ENCODE measurements around the gene TAB2.

Gene TAB2

GRCh38 chr6:149454346-149454848 lies 136.9 kb downstream of the TAB2 start:
- peak overlapping the region; percentile 29 for H3K9ac ChIP-seq (ENCODE audit: low read length)
- H2AFZ ChIP-seq (ENCODE audit: low read depth, low read length): no peak overlapping the region
- H2AK5ac ChIP-seq (ENCODE audit: low read length, severe bottlenecking): no peak overlapping the region
- no peaks in the 10 kb centered on the region for H3K79me1 ChIP-seq (replicated peaks; ENCODE audit: low read length, poor library complexity, severe bottlenecking)
- H3K14ac ChIP-seq (ENCODE audit: low read length in 2 of 2): no peak overlapping the region
- peak overlapping the region; percentile 87 for H4K91ac ChIP-seq (ENCODE audit: low read length)
- DNase-seq: peak; percentile 69
- peak overlapping the region; percentile 55 to 80 for H3K18ac ChIP-seq (ENCODE audit: low read depth in 1 of 2, low read length in 2 of 2)
- peaks cover 4 to 42% of the 10 kb centered on the region in 2 experiments for H3K27me3 ChIP-seq (ENCODE audit: control insufficient read depth in 1 of 2, insufficient read depth in 1 of 2, low read length in 2 of 2)
- no peak overlapping the region for H3K4me2 ChIP-seq (ENCODE audit: low read length, poor library complexity, severe bottlenecking)
- peak overlapping the region in 1 of 2 experiments; percentile 24 for H3K4ac ChIP-seq (ENCODE audit: low read depth in 1 of 2, low read length in 2 of 2)
- peaks cover 0 to 3% of the 10 kb centered on the region in 2 experiments for H3K36me3 ChIP-seq (ENCODE audit: control insufficient read depth in 1 of 2, insufficient read depth in 2 of 2, low read depth in 1 of 2, low read length in 2 of 2)
- peak overlapping the region; percentile 30 for H2BK120ac ChIP-seq (ENCODE audit: low read depth, low read length)
- peak overlapping the region in 1 of 2 experiments; percentile 43 for H3K4me3 ChIP-seq (ENCODE audit: insufficient read depth in 1 of 2, low read depth in 1 of 2, low read length in 2 of 2)
- H3K9me3 ChIP-seq (ENCODE audit: control insufficient read depth, low read length): no peaks in the 10 kb centered on the region
- H3K4me1 ChIP-seq (ENCODE audit: control insufficient read depth, insufficient read depth, low read depth, low read length): peaks cover 19% of the 10 kb centered on the region
- H3K23ac ChIP-seq (ENCODE audit: low read length in 2 of 2): no peak overlapping the region
- no peak overlapping the region for H4K8ac ChIP-seq (ENCODE audit: low read length)
- H2BK15ac ChIP-seq (ENCODE audit: low read depth, poor library complexity, severe bottlenecking): no peak overlapping the region
- peak overlapping the region in 1 of 2 experiments; percentile 71 for H2BK12ac ChIP-seq (ENCODE audit: low read length in 2 of 2)
- 63% methylated on average over 15 of the region's 15 CpGs for WGBS
- H3K27ac ChIP-seq (ENCODE audit: low read length, poor library complexity, severe bottlenecking): no peak overlapping the region
- no peak overlapping the region for H2BK5ac ChIP-seq (ENCODE audit: low read depth, low read length, poor library complexity, severe bottlenecking)

DNA sequence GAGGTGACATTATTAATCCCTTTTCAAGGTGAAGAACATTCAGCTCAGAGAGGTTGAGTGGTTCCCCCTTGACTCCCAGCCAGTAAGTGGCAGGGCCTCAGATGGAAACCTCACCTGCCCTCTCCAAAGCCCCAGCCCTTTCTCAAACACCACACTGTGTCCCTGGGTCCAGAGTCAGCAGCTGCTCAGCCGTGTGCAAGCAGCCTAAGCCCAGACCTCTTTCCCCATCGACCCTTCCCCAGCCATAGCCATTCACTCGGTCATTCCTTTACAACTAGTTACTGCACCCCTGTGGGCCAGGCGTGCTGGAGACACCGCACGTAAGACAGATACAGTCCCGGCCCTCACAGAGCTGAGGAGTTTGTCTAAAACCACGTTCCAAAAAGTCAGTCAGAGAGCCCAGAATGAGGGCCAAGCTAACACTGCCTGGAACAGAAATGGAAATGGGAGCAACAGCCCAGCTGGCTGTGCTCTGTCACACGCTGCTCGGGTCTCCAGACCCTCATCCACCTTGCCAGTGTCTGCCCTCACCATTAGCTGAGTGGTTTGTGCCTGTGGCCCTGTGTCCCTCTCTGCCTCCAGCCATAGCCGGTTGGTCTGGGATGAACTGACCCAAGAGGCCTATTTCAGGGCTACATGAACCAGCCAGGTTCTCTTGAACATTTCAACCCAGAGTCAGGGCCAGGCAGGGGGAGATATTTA lies 137.7 kb downstream of the TAB2 start:
- Histone ChIP-seq H3K4ac (ENCODE audit: low read depth in 1 of 2, low read length in 2 of 2) (peak overlapping the region in 1 of 2 experiments; percentile 73), H2BK15ac (ENCODE audit: low read depth, poor library complexity, severe bottlenecking) (no peak overlapping the region), H2AFZ (ENCODE audit: low read depth, low read length) (no peak overlapping the region), H3K9ac (ENCODE audit: low read length) (no peak overlapping the region), H3K4me3 (ENCODE audit: insufficient read depth in 1 of 2, low read depth in 1 of 2, low read length in 2 of 2) (no peak overlapping the region), H3K27ac (ENCODE audit: low read length, poor library complexity, severe bottlenecking) (no peak overlapping the region), H3K79me1 (replicated peaks; ENCODE audit: low read length, poor library complexity, severe bottlenecking) (no peaks in the 10 kb centered on the region), H3K18ac (ENCODE audit: low read depth in 1 of 2, low read length in 2 of 2) (peak overlapping the region; percentile 65 to 80), H3K9me3 (ENCODE audit: control insufficient read depth, low read length) (no peaks in the 10 kb centered on the region), H3K4me1 (ENCODE audit: control insufficient read depth, insufficient read depth, low read depth, low read length) (peaks cover 19% of the 10 kb centered on the region), H3K14ac (ENCODE audit: low read length in 2 of 2) (peak overlapping the region in 1 of 2 experiments; percentile 35), H3K36me3 (ENCODE audit: control insufficient read depth in 1 of 2, insufficient read depth in 2 of 2, low read depth in 1 of 2, low read length in 2 of 2) (peaks cover 0 to 3% of the 10 kb centered on the region in 2 experiments), H3K27me3 (ENCODE audit: control insufficient read depth in 1 of 2, insufficient read depth in 1 of 2, low read length in 2 of 2) (peaks cover 4 to 37% of the 10 kb centered on the region in 2 experiments), H2AK5ac (ENCODE audit: low read length, severe bottlenecking) (no peak overlapping the region), H2BK12ac (ENCODE audit: low read length in 2 of 2) (peak overlapping the region; percentile 65 to 78), H2BK120ac (ENCODE audit: low read depth, low read length) (no peak overlapping the region), H4K91ac (ENCODE audit: low read length) (peak overlapping the region; percentile 87), H3K4me2 (ENCODE audit: low read length, poor library complexity, severe bottlenecking) (no peak overlapping the region), H4K8ac (ENCODE audit: low read length) (peak overlapping the region; percentile 12), H2BK5ac (ENCODE audit: low read depth, low read length, poor library complexity, severe bottlenecking) (no peak overlapping the region), H3K23ac (ENCODE audit: low read length in 2 of 2) (no peak overlapping the region)
- DNase-seq: no peak
- 90% methylated on average over 11 of the region's 11 CpGs for WGBS

DNA sequence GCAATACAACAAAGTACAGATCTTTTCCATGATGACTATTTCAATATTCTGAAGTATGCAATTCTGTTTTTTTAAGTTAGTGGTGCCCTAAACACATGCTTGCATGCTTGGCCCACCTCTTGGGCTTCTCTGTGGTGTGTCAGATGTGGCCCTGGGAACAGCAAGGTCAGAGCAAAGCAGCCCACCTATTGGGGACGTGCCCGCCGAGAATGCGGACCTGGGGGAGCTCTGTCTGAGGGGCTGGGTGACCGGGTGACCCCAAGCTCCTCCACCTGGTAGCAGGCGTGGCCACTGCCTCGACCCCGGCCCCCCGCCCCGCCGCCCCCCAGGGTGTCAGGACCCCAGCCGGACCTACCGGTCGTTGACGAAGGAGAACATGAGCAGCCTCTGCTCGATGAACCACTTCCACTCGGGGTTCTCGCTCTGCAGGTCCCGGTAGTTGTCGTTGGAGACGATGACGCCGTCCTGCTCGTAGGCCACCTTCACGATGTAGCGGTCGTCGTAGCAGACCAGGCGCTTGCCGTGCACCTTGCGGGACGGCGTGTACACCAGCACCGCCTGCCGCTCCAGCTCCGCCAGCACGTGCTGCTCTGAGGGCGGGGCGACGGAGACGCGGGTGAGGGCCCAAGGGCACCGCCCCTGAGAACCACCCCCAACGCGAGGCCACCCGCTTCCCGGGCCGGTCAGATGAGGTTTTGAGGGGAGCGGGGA lies 139.0 kb downstream of the TAB2 start:
- no peak overlapping the region for H2BK120ac ChIP-seq (ENCODE audit: low read depth, low read length)
- H3K18ac ChIP-seq (ENCODE audit: low read depth in 1 of 2, low read length in 2 of 2): peak overlapping the region in 1 of 2 experiments; percentile 46
- H2BK15ac ChIP-seq (ENCODE audit: low read depth, poor library complexity, severe bottlenecking): no peak overlapping the region
- no peak overlapping the region for H3K4ac ChIP-seq (ENCODE audit: low read depth in 1 of 2, low read length in 2 of 2)
- H2AK5ac ChIP-seq (ENCODE audit: low read length, severe bottlenecking): no peak overlapping the region
- no peak overlapping the region for H2AFZ ChIP-seq (ENCODE audit: low read depth, low read length)
- no peak overlapping the region for H4K8ac ChIP-seq (ENCODE audit: low read length)
- WGBS: 95% methylated on average over 49 of the region's 49 CpGs
- H3K9ac ChIP-seq (ENCODE audit: low read length): no peak overlapping the region
- no peak overlapping the region for H3K4me3 ChIP-seq (ENCODE audit: insufficient read depth in 1 of 2, low read depth in 1 of 2, low read length in 2 of 2)
- peak overlapping the region; percentile 43 to 86 for H2BK12ac ChIP-seq (ENCODE audit: low read length in 2 of 2)
- H4K91ac ChIP-seq (ENCODE audit: low read length): peak overlapping the region; percentile 25
- no peak overlapping the region for H3K23ac ChIP-seq (ENCODE audit: low read length in 2 of 2)
- H3K4me2 ChIP-seq (ENCODE audit: low read length, poor library complexity, severe bottlenecking): no peak overlapping the region
- no peak for DNase-seq
- H3K9me3 ChIP-seq (ENCODE audit: control insufficient read depth, low read length): no peaks in the 10 kb centered on the region
- H3K27ac ChIP-seq (ENCODE audit: low read length, poor library complexity, severe bottlenecking): no peak overlapping the region
- peaks cover 0 to 24% of the 10 kb centered on the region in 2 experiments for H3K27me3 ChIP-seq (ENCODE audit: control insufficient read depth in 1 of 2, insufficient read depth in 1 of 2, low read length in 2 of 2)
- H2BK5ac ChIP-seq (ENCODE audit: low read depth, low read length, poor library complexity, severe bottlenecking): no peak overlapping the region
- no peak overlapping the region for H3K14ac ChIP-seq (ENCODE audit: low read length in 2 of 2)
- no peaks in the 10 kb centered on the region for H3K79me1 ChIP-seq (replicated peaks; ENCODE audit: low read length, poor library complexity, severe bottlenecking)
- peaks cover 10% of the 10 kb centered on the region for H3K4me1 ChIP-seq (ENCODE audit: control insufficient read depth, insufficient read depth, low read depth, low read length)
- peaks cover 0 to 3% of the 10 kb centered on the region in 2 experiments for H3K36me3 ChIP-seq (ENCODE audit: control insufficient read depth in 1 of 2, insufficient read depth in 2 of 2, low read depth in 1 of 2, low read length in 2 of 2)

GRCh38 chr6:149457316-149457884 lies 139.9 kb downstream of the TAB2 start:
- no peak overlapping the region for H2BK120ac ChIP-seq (ENCODE audit: low read depth, low read length)
- no peak overlapping the region for H2AK5ac ChIP-seq (ENCODE audit: low read length, severe bottlenecking)
- WGBS: 65% methylated on average over 5 of the region's 7 CpGs
- H3K4me1 ChIP-seq (ENCODE audit: control insufficient read depth, insufficient read depth, low read depth, low read length): peaks cover 8% of the 10 kb centered on the region
- no peak overlapping the region for H2BK5ac ChIP-seq (ENCODE audit: low read depth, low read length, poor library complexity, severe bottlenecking)
- H3K36me3 ChIP-seq (ENCODE audit: control insufficient read depth in 1 of 2, insufficient read depth in 2 of 2, low read depth in 1 of 2, low read length in 2 of 2): peaks cover 0 to 3% of the 10 kb centered on the region in 2 experiments
- H3K23ac ChIP-seq (ENCODE audit: low read length in 2 of 2): no peak overlapping the region
- no peak overlapping the region for H3K14ac ChIP-seq (ENCODE audit: low read length in 2 of 2)
- peak overlapping the region; percentile 29 for H2BK15ac ChIP-seq (ENCODE audit: low read depth, poor library complexity, severe bottlenecking)
- H3K4me3 ChIP-seq (ENCODE audit: insufficient read depth in 1 of 2, low read depth in 1 of 2, low read length in 2 of 2): no peak overlapping the region
- H3K9me3 ChIP-seq (ENCODE audit: control insufficient read depth, low read length): no peaks in the 10 kb centered on the region
- H4K8ac ChIP-seq (ENCODE audit: low read length): no peak overlapping the region
- H3K18ac ChIP-seq (ENCODE audit: low read depth in 1 of 2, low read length in 2 of 2): peak overlapping the region in 1 of 2 experiments; percentile 28
- no peak overlapping the region for H3K27ac ChIP-seq (ENCODE audit: low read length, poor library complexity, severe bottlenecking)
- H3K4me2 ChIP-seq (ENCODE audit: low read length, poor library complexity, severe bottlenecking): no peak overlapping the region
- no peak overlapping the region for H3K4ac ChIP-seq (ENCODE audit: low read depth in 1 of 2, low read length in 2 of 2)
- no peak overlapping the region for H4K91ac ChIP-seq (ENCODE audit: low read length)
- peak; percentile 55 for DNase-seq
- H2AFZ ChIP-seq (ENCODE audit: low read depth, low read length): no peak overlapping the region
- H3K79me1 ChIP-seq (replicated peaks; ENCODE audit: low read length, poor library complexity, severe bottlenecking): no peaks in the 10 kb centered on the region
- H2BK12ac ChIP-seq (ENCODE audit: low read length in 2 of 2): no peak overlapping the region
- H3K9ac ChIP-seq (ENCODE audit: low read length): no peak overlapping the region
- H3K27me3 ChIP-seq (ENCODE audit: control insufficient read depth in 1 of 2, insufficient read depth in 1 of 2, low read length in 2 of 2): peaks cover 0 to 15% of the 10 kb centered on the region in 2 experiments
